Body of pancreas (tissue), 4 donors: Measurements from ENCODE around the gene TMEM234. TPM values are rescaled to one million over a fixed set of nuclear protein-coding genes. Genes with fewer than 3 reads are reported as not detected.
A peak's percentile ranks its signal among the peaks of the same experiment; 100 is the strongest.

Source experiments
- ATAC-seq: fragments of 150-250 bp; one replicate; pipeline ENCODE4 v1.9.1; 2016
- DNase-seq, 4 donors: peaks; one replicate each; pipeline ENCODE4 v3.0.0-alpha.2; 2019
- H3K27ac ChIP-seq, 4 donors: fragments of 200-600 bp; sonication (generic); 1 replicate in 3 of 4; 2 replicates in 1 of 4; pipeline versions ENCODE4 v1.5.1 to v1.6.1; 2016 to 2019; ENCODE audit warnings: mild to moderate bottlenecking in 1 of 4, mixed read lengths in 1 of 4, moderate library complexity in 1 of 4
- H3K27me3 ChIP-seq, 2 donors: fragments of 200-600 bp; sonication (generic); one replicate each; pipeline ENCODE4 v1.6.0; 2016; ENCODE audit warnings: mild to moderate bottlenecking in 1 of 2
- H3K36me3 ChIP-seq, 2 donors: fragments of 200-600 bp; sonication (generic); replicated peaks in 1 of 2; 2 replicates each; pipeline ENCODE4 v1.5.1; 2016; ENCODE audit warnings: low read depth in 2 of 2; ENCODE audit not compliant: insufficient read depth in 1 of 2
- H3K4me1 ChIP-seq: fragments of 200-600 bp; sonication (generic); one replicate; pipeline ENCODE4 v1.6.0; 2016
- H3K4me3 ChIP-seq, 2 donors: fragments of 200-600 bp; sonication (generic); 1 replicate in 1 of 2; 2 replicates in 1 of 2; pipeline ENCODE4 v1.5.1; 2016 to 2019
- H3K9me3 ChIP-seq, 3 donors: fragments of 200-600 bp; sonication (generic); 1 replicate in 2 of 3; 2 replicates in 1 of 3; pipeline ENCODE4 v1.5.1; 2016
- CTCF ChIP-seq, 7 experiments: fragments of 450-650 bp in 4 of 7; fragments of 200-600 bp in 3 of 7; sonication (generic) in 3 of 7; IDR thresholded peaks; one replicate each; pipeline ENCODE4 v1.5.1; 2016 to 2019; ENCODE audit warnings: antibody characterized with exemption in 7 of 7
- POLR2A ChIP-seq, 3 donors: fragments of 450-650 bp; IDR thresholded peaks; one replicate each; pipeline ENCODE4 v1.6.1; 2016; ENCODE audit warnings: antibody characterized with exemption in 3 of 3, mild to moderate bottlenecking in 2 of 3
- WGBS, 2 donors: methylation state at CpG; one replicate each; pipeline ENCODE4 v1.1.5; 2017; 5-methylcytosine and 5-hydroxymethylcytosine counted together
- intact Hi-C: fragments of 100-400 bp; cut with DNase I; formaldehyde crosslinking; loops from one replicate; pipeline ENCODE4 v1.15.1; 2023
- total RNA-seq, 2 donors: library from RNA; depleted of rRNA; stranded (reverse); fragments of >200 nt; gene quantifications; one replicate each; pipeline ENCODE4 v1.1.0, GENCODE V29; 2016

Gene TMEM234
- total RNA-seq, 2 donors from 2014 or later = 16.3 to 20.8 TPM

GRCh38 chr1:32250893-32251716 lies 29.0 kb upstream of the TMEM234 start, which contains the start of gene LCK:
LCK (plus strand) TSS chr1:32251265; CDS start chr1:32274330, 23,065 bp downstream.
- intact Hi-C loops = no loop called here
- WGBS, 2 donors = 70 to 79% methylated on average over 9 to 24 of the region's 25 CpGs
- Histone ChIP-seq H3K9me3 (no peaks in the 10 kb centered on the region), H3K27ac (peak within 1 kb of the TSS in 2 of 4 donors; percentile 44 to 72), H3K4me3 (no peak within 1 kb of the TSS), H3K4me1 (peaks cover 28% of the 10 kb centered on the region), H3K36me3 (no peaks in the 10 kb centered on the region), H3K27me3 (no peaks in the 10 kb centered on the region)
- DNase-seq = no peak
- no peak for ATAC-seq
- TF ChIP-seq POLR2A (IDR thresholded peaks at IDR 0.05) = no peak
- no peak for TF ChIP-seq CTCF (IDR thresholded peaks at IDR 0.05)

GRCh38 chr1:32249831-32250525 lies 27.8 kb upstream of the TMEM234 start:
- intact Hi-C loops = no loop called here
- ATAC-seq (peak; percentile 31), DNase-seq (peak in 3 of 4 donors; percentile 30 to 50 (median 36))
- Histone ChIP-seq H3K4me1 (peaks cover 28% of the 10 kb centered on the region), H3K36me3 (no peaks in the 10 kb centered on the region), H3K27me3 (no peaks in the 10 kb centered on the region), H3K4me3 (no peak overlapping the region), H3K27ac (peak overlapping the region in 2 of 4 donors; percentile 44 to 72), H3K9me3 (no peaks in the 10 kb centered on the region)
- TF ChIP-seq CTCF (IDR thresholded peaks at IDR 0.05) (no peak), POLR2A (IDR thresholded peaks at IDR 0.05) (peak in 1 of 3 donors; percentile 16)
- WGBS, 2 donors = 45 to 61% methylated on average over 7 to 9 of the region's 9 CpGs

- Histone ChIP-seq H3K36me3 (no peaks in the 10 kb centered on the region), H3K27me3 (no peaks in the 10 kb centered on the region), H3K27ac (peak overlapping the region in 3 of 4 donors; percentile 26 to 42 (median 34)), H3K9me3 (no peaks in the 10 kb centered on the region), H3K4me1 (peaks cover 28% of the 10 kb centered on the region), H3K4me3 (no peak overlapping the region)
- DNase-seq (peak; percentile 87 to 94 (median 90)), ATAC-seq (peak; percentile 80)
- intact Hi-C loops = no loop called here
- TF ChIP-seq POLR2A (IDR thresholded peaks at IDR 0.05) (no peak), CTCF (IDR thresholded peaks at IDR 0.05) (peak; percentile 78 to 91 (median 84))
- 9 to 10% methylated on average over 10 to 31 of the region's 31 CpGs for WGBS, 2 donors
These were observed 26.1 kb upstream of the TMEM234 start for GRCh38 chr1:32247983-32248889.

- no peak overlapping the region for H3K4me3 ChIP-seq
- H3K27ac ChIP-seq = peak overlapping the region in 2 of 4 donors; percentile 34 to 42
- DNase-seq = peak in 1 of 4 donors; percentile 19
- H3K27me3 ChIP-seq = no peaks in the 10 kb centered on the region
- intact Hi-C loops = no loop called here
- no peaks in the 10 kb centered on the region for H3K9me3 ChIP-seq
- TF ChIP-seq CTCF (IDR thresholded peaks at IDR 0.05) = no peak
- 66 to 82% methylated on average over 6 to 9 of the region's 12 CpGs for WGBS, 2 donors
- no peak for ATAC-seq
- peaks cover 31% of the 10 kb centered on the region for H3K4me1 ChIP-seq
- no peaks in the 10 kb centered on the region for H3K36me3 ChIP-seq
These were observed 25.3 kb upstream of the TMEM234 start for GRCh38 chr1:32247452-32247851.
